Measurements from ENCODE around the gene MOV10L1. TPM values are rescaled to one million over a fixed set of nuclear protein-coding genes. Genes with fewer than 3 reads are reported as not detected.

Gene MOV10L1
- total RNA-seq, 4 donors from 2014 or later: 0.68 to 0.80 TPM; not detected in 2

GRCh38 chr22:50071432-50072166 lies 18.2 kb upstream of the MOV10L1 start:
- Histone ChIP-seq H3K4me1 (no peaks in the 10 kb centered on the region), H3K9me3 (no peaks in the 10 kb centered on the region), H3K27ac (no peak overlapping the region), H3K36me3 (no peaks in the 10 kb centered on the region), H3K27me3 (peaks cover 6% of the 10 kb centered on the region), H3K4me3 (no peak overlapping the region)
- TF ChIP-seq POLR2AphosphoS5 (IDR thresholded peaks at IDR 0.05): no peak
- TF ChIP-seq POLR2A (IDR thresholded peaks at IDR 0.05): no peak
- TF ChIP-seq CTCF (IDR thresholded peaks at IDR 0.05): no peak
- no peak for TF ChIP-seq EP300 (IDR thresholded peaks at IDR 0.05)
- WGBS: 86% methylated on average over 14 of the region's 14 CpGs
- DNase-seq (ENCODE audit: low spot score in 2 of 2): no peak

- 100% methylated on average over 6 of the region's 9 CpGs for WGBS
- no peak for DNase-seq (ENCODE audit: low spot score in 2 of 2)
- no peaks in the 10 kb centered on the region for H3K4me1 ChIP-seq
- no peaks in the 10 kb centered on the region for H3K36me3 ChIP-seq
- TF ChIP-seq POLR2AphosphoS5 (IDR thresholded peaks at IDR 0.05) (no peak), POLR2A (IDR thresholded peaks at IDR 0.05) (no peak), EP300 (IDR thresholded peaks at IDR 0.05) (no peak), CTCF (IDR thresholded peaks at IDR 0.05) (no peak)
- no peak overlapping the region for H3K4me3 ChIP-seq
- H3K27me3 ChIP-seq: peaks cover 6% of the 10 kb centered on the region
- H3K27ac ChIP-seq: no peak overlapping the region
- no peaks in the 10 kb centered on the region for H3K9me3 ChIP-seq
Observed at GRCh38 chr22:50072167-50072555, 17.6 kb upstream of the MOV10L1 start.

- DNase-seq (ENCODE audit: low spot score in 2 of 2): no peak
- H3K36me3 ChIP-seq: no peaks in the 10 kb centered on the region
- no peak overlapping the region for H3K27ac ChIP-seq
- H3K27me3 ChIP-seq: peaks cover 6% of the 10 kb centered on the region
- no peaks in the 10 kb centered on the region for H3K4me1 ChIP-seq
- no peak for TF ChIP-seq POLR2A (IDR thresholded peaks at IDR 0.05)
- TF ChIP-seq CTCF (IDR thresholded peaks at IDR 0.05): no peak
- TF ChIP-seq EP300 (IDR thresholded peaks at IDR 0.05): no peak
- TF ChIP-seq POLR2AphosphoS5 (IDR thresholded peaks at IDR 0.05): no peak
- WGBS: 81% methylated on average over 12 of the region's 28 CpGs
- H3K4me3 ChIP-seq: no peak overlapping the region
- no peaks in the 10 kb centered on the region for H3K9me3 ChIP-seq
Observed at GRCh38 chr22:50072714-50073538, 16.9 kb upstream of the MOV10L1 start.

- H3K4me1 ChIP-seq: no peaks in the 10 kb centered on the region
Observed at GRCh38 chr22:50074056-50074455, 15.8 kb upstream of the MOV10L1 start.

More at GRCh38 chr22:50074056-50074455, 15.8 kb upstream of the MOV10L1 start:
- 70% methylated on average over 12 of the region's 17 CpGs for WGBS
- no peak overlapping the region for H3K4me3 ChIP-seq
- no peak overlapping the region for H3K27ac ChIP-seq
- DNase-seq (ENCODE audit: low spot score in 2 of 2): no peak
- no peaks in the 10 kb centered on the region for H3K36me3 ChIP-seq
- TF ChIP-seq CTCF (IDR thresholded peaks at IDR 0.05): no peak
- no peak for TF ChIP-seq POLR2A (IDR thresholded peaks at IDR 0.05)
- no peak for TF ChIP-seq EP300 (IDR thresholded peaks at IDR 0.05)
- no peak for TF ChIP-seq POLR2AphosphoS5 (IDR thresholded peaks at IDR 0.05)
- H3K9me3 ChIP-seq: no peaks in the 10 kb centered on the region
- peaks cover 6% of the 10 kb centered on the region for H3K27me3 ChIP-seq

Data from suprapubic skin (tissue), 4 donors.